WTC11 (cell line): ENCODE measurements around the gene GTF2A1L.

Experiments used
- CBFB ChIP-seq: sonication (generic); formaldehyde crosslinking; IDR thresholded peaks from 2 replicates; pipeline ENCODE4 v1.8.1; 2022; ENCODE audit warnings: mild to moderate bottlenecking, low read depth, missing genetic modification reagents
- FOXJ3 ChIP-seq: sonication (generic); formaldehyde crosslinking; IDR thresholded peaks from 2 replicates; pipeline ENCODE4 v1.9.0; 2021; ENCODE audit warnings: missing genetic modification reagents, mild to moderate bottlenecking, borderline replicate concordance
- FOXK1 ChIP-seq: sonication (generic); formaldehyde crosslinking; IDR thresholded peaks from 2 replicates; pipeline ENCODE4 v1.8.0; 2022; ENCODE audit warnings: mild to moderate bottlenecking, moderate library complexity, missing genetic modification reagents
- JUN ChIP-seq: sonication (generic); formaldehyde crosslinking; IDR thresholded peaks from 2 replicates; pipeline ENCODE4 v1.8.0; 2023; ENCODE audit warnings: mild to moderate bottlenecking, missing genetic modification reagents
- MXD4 ChIP-seq: fragments of 250-450 bp; sonication (Bioruptor Pico); IDR thresholded peaks from 2 replicates; pipeline ENCODE4 v1.8.0; 2021; ENCODE audit warnings: mild to moderate bottlenecking, moderate library complexity, borderline replicate concordance
- NFYB ChIP-seq: sonication (generic); formaldehyde crosslinking; conservative IDR thresholded peaks from 2 replicates; pipeline ENCODE4 v1.8.0; 2022; ENCODE audit warnings: low read depth, missing genetic modification reagents
- TEAD4 ChIP-seq: sonication (generic); formaldehyde crosslinking; IDR thresholded peaks from 2 replicates; pipeline ENCODE4 v1.8.0; 2022; ENCODE audit warnings: mild to moderate bottlenecking, missing genetic modification reagents
- USF1 ChIP-seq: sonication (generic); formaldehyde crosslinking; IDR thresholded peaks from 2 replicates; pipeline ENCODE4 v1.8.0; 2022; ENCODE audit warnings: mild to moderate bottlenecking, missing genetic modification reagents
- ZBTB21 ChIP-seq: sonication (generic); formaldehyde crosslinking; IDR thresholded peaks from 2 replicates; pipeline ENCODE4 v1.8.1; 2023; ENCODE audit warnings: mild to moderate bottlenecking, missing genetic modification reagents, borderline replicate concordance
- ZNF263 ChIP-seq: sonication (generic); formaldehyde crosslinking; IDR thresholded peaks from 2 replicates; pipeline ENCODE4 v1.8.1; 2022; ENCODE audit warnings: low read depth, mild to moderate bottlenecking, moderate library complexity, missing genetic modification reagents
- TF ChIP-seq, protein P1 (sequence below): sonication (generic); formaldehyde crosslinking; IDR thresholded peaks from 2 replicates; pipeline ENCODE4 v1.8.1; 2022; ENCODE audit warnings: low read depth, mild to moderate bottlenecking, moderate library complexity, missing genetic modification reagents, borderline replicate concordance
- TF ChIP-seq, protein P2 (sequence below): fragments of 200-600 bp; IDR thresholded peaks from 2 replicates; pipeline ENCODE4 v1.8.0; 2022; ENCODE audit warnings: antibody characterized with exemption
- TF ChIP-seq, protein P3 (sequence below): sonication (generic); formaldehyde crosslinking; IDR thresholded peaks from 2 replicates; pipeline ENCODE4 v1.8.1; 2023; ENCODE audit warnings: mild to moderate bottlenecking, missing genetic modification reagents
- TF ChIP-seq, protein P4 (sequence below): sonication (generic); formaldehyde crosslinking; IDR thresholded peaks from 2 replicates; pipeline ENCODE4 v1.8.1; 2023; ENCODE audit warnings: mild to moderate bottlenecking, moderate library complexity, missing genetic modification reagents

DNA sequence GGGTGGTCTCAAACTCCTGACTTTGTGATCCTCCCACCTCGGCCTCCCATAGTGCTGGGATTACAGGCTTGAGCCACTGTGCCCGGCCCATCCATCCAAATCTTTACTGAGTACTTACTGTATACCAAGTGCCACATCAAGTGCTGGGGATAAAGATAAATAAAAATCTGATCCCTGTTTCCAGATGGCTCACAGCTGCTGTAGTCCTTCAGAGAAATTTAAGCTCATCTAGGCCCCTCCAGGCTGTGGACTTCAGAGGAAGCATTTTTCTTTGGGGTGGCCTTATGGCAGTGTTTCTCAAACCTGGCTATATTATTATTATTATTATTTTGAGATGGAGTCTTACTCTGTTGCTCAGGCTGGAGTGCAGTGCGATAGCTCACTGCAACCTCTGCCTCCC is 33.7 kb upstream of the GTF2A1L start:
- no peak for TF ChIP-seq MXD4 (CRISPR knock-in tag)
- TF ChIP-seq, protein P1, sequence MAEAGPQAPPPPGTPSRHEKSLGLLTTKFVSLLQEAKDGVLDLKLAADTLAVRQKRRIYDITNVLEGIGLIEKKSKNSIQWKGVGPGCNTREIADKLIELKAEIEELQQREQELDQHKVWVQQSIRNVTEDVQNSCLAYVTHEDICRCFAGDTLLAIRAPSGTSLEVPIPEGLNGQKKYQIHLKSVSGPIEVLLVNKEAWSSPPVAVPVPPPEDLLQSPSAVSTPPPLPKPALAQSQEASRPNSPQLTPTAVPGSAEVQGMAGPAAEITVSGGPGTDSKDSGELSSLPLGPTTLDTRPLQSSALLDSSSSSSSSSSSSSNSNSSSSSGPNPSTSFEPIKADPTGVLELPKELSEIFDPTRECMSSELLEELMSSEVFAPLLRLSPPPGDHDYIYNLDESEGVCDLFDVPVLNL (CRISPR knock-in tag) = no peak
- TF ChIP-seq, protein P2, sequence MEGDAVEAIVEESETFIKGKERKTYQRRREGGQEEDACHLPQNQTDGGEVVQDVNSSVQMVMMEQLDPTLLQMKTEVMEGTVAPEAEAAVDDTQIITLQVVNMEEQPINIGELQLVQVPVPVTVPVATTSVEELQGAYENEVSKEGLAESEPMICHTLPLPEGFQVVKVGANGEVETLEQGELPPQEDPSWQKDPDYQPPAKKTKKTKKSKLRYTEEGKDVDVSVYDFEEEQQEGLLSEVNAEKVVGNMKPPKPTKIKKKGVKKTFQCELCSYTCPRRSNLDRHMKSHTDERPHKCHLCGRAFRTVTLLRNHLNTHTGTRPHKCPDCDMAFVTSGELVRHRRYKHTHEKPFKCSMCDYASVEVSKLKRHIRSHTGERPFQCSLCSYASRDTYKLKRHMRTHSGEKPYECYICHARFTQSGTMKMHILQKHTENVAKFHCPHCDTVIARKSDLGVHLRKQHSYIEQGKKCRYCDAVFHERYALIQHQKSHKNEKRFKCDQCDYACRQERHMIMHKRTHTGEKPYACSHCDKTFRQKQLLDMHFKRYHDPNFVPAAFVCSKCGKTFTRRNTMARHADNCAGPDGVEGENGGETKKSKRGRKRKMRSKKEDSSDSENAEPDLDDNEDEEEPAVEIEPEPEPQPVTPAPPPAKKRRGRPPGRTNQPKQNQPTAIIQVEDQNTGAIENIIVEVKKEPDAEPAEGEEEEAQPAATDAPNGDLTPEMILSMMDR = no peak
- no peak for TF ChIP-seq USF1 (CRISPR knock-in tag)
- TF ChIP-seq JUN = no peak
- TF ChIP-seq FOXJ3 (CRISPR knock-in tag) = no peak
- TF ChIP-seq ZNF263 (CRISPR knock-in tag) = no peak
- no peak for TF ChIP-seq FOXK1 (CRISPR knock-in tag)
- TF ChIP-seq ZBTB21 = no peak
- no peak for TF ChIP-seq CBFB (CRISPR knock-in tag)
- TF ChIP-seq, protein P3, sequence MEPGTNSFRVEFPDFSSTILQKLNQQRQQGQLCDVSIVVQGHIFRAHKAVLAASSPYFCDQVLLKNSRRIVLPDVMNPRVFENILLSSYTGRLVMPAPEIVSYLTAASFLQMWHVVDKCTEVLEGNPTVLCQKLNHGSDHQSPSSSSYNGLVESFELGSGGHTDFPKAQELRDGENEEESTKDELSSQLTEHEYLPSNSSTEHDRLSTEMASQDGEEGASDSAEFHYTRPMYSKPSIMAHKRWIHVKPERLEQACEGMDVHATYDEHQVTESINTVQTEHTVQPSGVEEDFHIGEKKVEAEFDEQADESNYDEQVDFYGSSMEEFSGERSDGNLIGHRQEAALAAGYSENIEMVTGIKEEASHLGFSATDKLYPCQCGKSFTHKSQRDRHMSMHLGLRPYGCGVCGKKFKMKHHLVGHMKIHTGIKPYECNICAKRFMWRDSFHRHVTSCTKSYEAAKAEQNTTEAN (CRISPR knock-in tag) = no peak
- TF ChIP-seq, protein P4, sequence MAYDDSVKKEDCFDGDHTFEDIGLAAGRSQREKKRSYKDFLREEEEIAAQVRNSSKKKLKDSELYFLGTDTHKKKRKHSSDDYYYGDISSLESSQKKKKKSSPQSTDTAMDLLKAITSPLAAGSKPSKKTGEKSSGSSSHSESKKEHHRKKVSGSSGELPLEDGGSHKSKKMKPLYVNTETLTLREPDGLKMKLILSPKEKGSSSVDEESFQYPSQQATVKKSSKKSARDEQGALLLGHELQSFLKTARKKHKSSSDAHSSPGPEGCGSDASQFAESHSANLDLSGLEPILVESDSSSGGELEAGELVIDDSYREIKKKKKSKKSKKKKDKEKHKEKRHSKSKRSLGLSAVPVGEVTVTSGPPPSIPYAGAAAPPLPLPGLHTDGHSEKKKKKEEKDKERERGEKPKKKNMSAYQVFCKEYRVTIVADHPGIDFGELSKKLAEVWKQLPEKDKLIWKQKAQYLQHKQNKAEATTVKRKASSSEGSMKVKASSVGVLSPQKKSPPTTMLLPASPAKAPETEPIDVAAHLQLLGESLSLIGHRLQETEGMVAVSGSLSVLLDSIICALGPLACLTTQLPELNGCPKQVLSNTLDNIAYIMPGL (CRISPR knock-in tag) = no peak
- TF ChIP-seq TEAD4 (CRISPR knock-in tag) = no peak
- TF ChIP-seq NFYB (CRISPR knock-in tag) = no peak
